GM12878 (cell line): ENCODE data around the gene ZNF618. TPM values are rescaled to one million over a fixed set of nuclear protein-coding genes. Genes with fewer than 3 reads are reported as not detected.

Experiments used
- ATAC-seq: fragments of 200-7000 bp; cut with Tn5 transposase; 3 replicates; pipeline ENCODE4 v1.9.1; 2020; ENCODE audit warnings: mild to moderate bottlenecking, moderate library complexity
- BruUV-seq: library from RNA; stranded (reverse); fragments of 400-500 nt; replicated peaks from 2 replicates; lab custom pipeline; 2021; lab: Mats Ljungman, UMichigan
- CTCF ChIA-PET: fragments of 300-600 bp; sonication (Branson Sonifier 250); formaldehyde crosslinking; extraction: SDS; loops from one replicate; lab custom pipeline; 2021; ENCODE audit warnings: inconsistent platforms; lab: Yijun Ruan, JAX
- POLR2A ChIA-PET: fragments of 350-600 bp; formaldehyde crosslinking; extraction: SDS; loops from one replicate; lab custom pipeline; 2021; ENCODE audit warnings: inconsistent platforms; lab: Charles Lee
- RAD21 ChIA-PET: fragments of 300-600 bp; sonication (Branson Sonifier 250); formaldehyde crosslinking; loops from one replicate; lab custom pipeline; 2023; ENCODE audit warnings: antibody characterized with exemption; ENCODE audit not compliant: unreplicated experiment; lab: Charles Lee
- SMC1A ChIA-PET: fragments of 300-600 bp; sonication (Branson Sonifier 250); formaldehyde crosslinking; loops from one replicate; lab custom pipeline; 2023; ENCODE audit not compliant: unreplicated experiment, uncharacterized antibody; lab: Charles Lee
- DNase-seq: peaks from one replicate; pipeline ENCODE4 v3.0.0-alpha.2; 2011; ENCODE audit warnings: low read depth, low spot score
- FAIRE-seq: peaks from 3 replicates; lab custom pipeline; 2011; peaks lifted over from hg19 to GRCh38; lab: Jason Lieb, UNC
- H2AFZ ChIP-seq: 2 replicates; pipeline ENCODE4 v1.6.0; 2011; ENCODE audit warnings: low read depth, low read length, control low read depth; ENCODE audit not compliant: control insufficient read depth
- H3K27ac ChIP-seq: 2 replicates; pipeline ENCODE4 v1.5.1; 2011; ENCODE audit warnings: control low read depth; ENCODE audit not compliant: control insufficient read depth, insufficient read depth
- H3K27me3 ChIP-seq, 2 experiments: replicated peaks in 1 of 2; 2 replicates each; pipeline versions ENCODE4 v1.6.0 to v1.6.1; 2011; ENCODE audit warnings: low read length in 1 of 2; ENCODE audit not compliant: control insufficient read depth in 2 of 2, insufficient read depth in 2 of 2
- H3K36me3 ChIP-seq, 2 experiments: 2 replicates each; pipeline ENCODE4 v1.5.1; 2011; ENCODE audit warnings: low read length in 1 of 2; ENCODE audit not compliant: control insufficient read depth in 2 of 2, insufficient read depth in 2 of 2
- H3K4me1 ChIP-seq: 2 replicates; pipeline ENCODE4 v1.6.1; 2011; ENCODE audit warnings: mild to moderate bottlenecking, low read length, moderate library complexity, mixed read lengths; ENCODE audit not compliant: control insufficient read depth, insufficient read depth
- H3K4me2 ChIP-seq: 2 replicates; pipeline ENCODE4 v1.6.0; 2011; ENCODE audit warnings: control low read depth; ENCODE audit not compliant: control insufficient read depth, insufficient read depth
- H3K4me3 ChIP-seq: fragments of 200-600 bp; sonication (generic); 2 replicates; pipeline ENCODE4 v1.5.1; 2016
- H3K79me2 ChIP-seq: 2 replicates; pipeline ENCODE4 v1.6.0; 2011; ENCODE audit warnings: low read length; ENCODE audit not compliant: control insufficient read depth, insufficient read depth
- H3K9ac ChIP-seq: 2 replicates; pipeline ENCODE4 v1.8.0; 2011; ENCODE audit warnings: low read length, control low read depth, mixed read lengths; ENCODE audit not compliant: control insufficient read depth, insufficient read depth
- H3K9me3 ChIP-seq: replicated peaks from 3 replicates; pipeline ENCODE4 v1.5.1; 2011; ENCODE audit warnings: mild to moderate bottlenecking, low read length; ENCODE audit not compliant: control insufficient read depth, insufficient read depth
- H4K20me1 ChIP-seq: 2 replicates; pipeline ENCODE4 v1.6.0; 2011; ENCODE audit not compliant: control insufficient read depth, insufficient read depth
- CUX1 ChIP-seq: IDR thresholded peaks from 2 replicates; pipeline ENCODE4 v1.6.1; 2012; ENCODE audit warnings: improper control_type of control experiment, low read depth, low read length; ENCODE audit not compliant: insufficient replicate concordance
- ELK1 ChIP-seq: IDR thresholded peaks from 2 replicates; pipeline ENCODE4 v1.6.1; 2012; ENCODE audit warnings: low read depth, low read length, improper control_type of control experiment
- NR2C1 ChIP-seq: fragments of 450-650 bp; IDR thresholded peaks from 2 replicates; pipeline ENCODE4 v1.6.1; 2017; ENCODE audit warnings: antibody characterized with exemption, mild to moderate bottlenecking, moderate library complexity
- PKNOX1 ChIP-seq: fragments of 450-650 bp; IDR thresholded peaks from 2 replicates; pipeline ENCODE4 v1.6.1; 2016; ENCODE audit warnings: mild to moderate bottlenecking
- WGBS: methylation state at CpG from one replicate; pipeline ENCODE4 v1.1.6; 2016; ENCODE audit warnings: low lambda C conversion rate; ENCODE audit not compliant: insufficient replicate concordance, insufficient coverage; ENCODE audit errors: missing lambda C conversion rate; 5-methylcytosine and 5-hydroxymethylcytosine counted together
- in situ Hi-C: fragments of 300-500 bp; cut with MboI; formaldehyde crosslinking; loops from 9 replicates; pipeline ENCODE4 v1.14.3; 2018; ENCODE audit warnings: mixed read lengths
- intact Hi-C: fragments of 100-400 bp; cut with micrococcal nuclease; formaldehyde crosslinking; loops from one replicate; pipeline ENCODE4 v1.14.2; 2022; ENCODE audit not compliant: unreplicated experiment
- polyA plus RNA-seq, 11 experiments: library from polyadenylated mRNA; depleted of rRNA in 4 of 11; unstranded in 6 of 11; stranded (reverse) in 5 of 11; fragments of >200 nt; fragmentation: Nextera tagmentation in 4 of 11; fragmentation: Illumina TruSeq in 1 of 11; extraction: Ambion mirVana in 4 of 11; extraction: Trizol in 1 of 11; gene quantifications; 1 replicate in 1 of 11; 2 replicates in 10 of 11; pipeline versions ENCODE4 v1.2.1 to v1.2.3, GENCODE V29; 2011 to 2016; ENCODE audit warnings: inconsistent platforms in 2 of 11, missing spikeins in 2 of 11, low read depth in 1 of 11
- total RNA-seq, 4 experiments: library from RNA; depleted of rRNA in 3 of 4; stranded (reverse); fragments of >200 nt in 3 of 4; fragmentation: Illumina TruSeq in 1 of 4; extraction: Trizol in 1 of 4; gene quantifications; 2 replicates each; pipeline versions ENCODE4 v1.2.1 to v1.2.3, GENCODE V29; 2013 to 2021
- TF ChIP-seq, protein P1 (sequence below): IDR thresholded peaks from 2 replicates; pipeline ENCODE4 v1.6.1; 2011; ENCODE audit warnings: borderline replicate concordance, low read depth, mild to moderate bottlenecking, moderate library complexity, low read length; ENCODE audit not compliant: insufficient read depth, poor library complexity, severe bottlenecking
- TF ChIP-seq, protein P2 (sequence below): fragments of 450-650 bp; IDR thresholded peaks from 2 replicates; pipeline ENCODE4 v1.6.1; 2016; ENCODE audit warnings: mild to moderate bottlenecking, moderate library complexity, borderline replicate concordance

Gene ZNF618
- total and polyA plus RNA-seq, 10 of the 15 experiments (the other 5 are each of a cell fraction or from before 2014, with no cell fraction given), result 0.01 to 0.24 (median 0.06) TPM; not detected in 2

DNA sequence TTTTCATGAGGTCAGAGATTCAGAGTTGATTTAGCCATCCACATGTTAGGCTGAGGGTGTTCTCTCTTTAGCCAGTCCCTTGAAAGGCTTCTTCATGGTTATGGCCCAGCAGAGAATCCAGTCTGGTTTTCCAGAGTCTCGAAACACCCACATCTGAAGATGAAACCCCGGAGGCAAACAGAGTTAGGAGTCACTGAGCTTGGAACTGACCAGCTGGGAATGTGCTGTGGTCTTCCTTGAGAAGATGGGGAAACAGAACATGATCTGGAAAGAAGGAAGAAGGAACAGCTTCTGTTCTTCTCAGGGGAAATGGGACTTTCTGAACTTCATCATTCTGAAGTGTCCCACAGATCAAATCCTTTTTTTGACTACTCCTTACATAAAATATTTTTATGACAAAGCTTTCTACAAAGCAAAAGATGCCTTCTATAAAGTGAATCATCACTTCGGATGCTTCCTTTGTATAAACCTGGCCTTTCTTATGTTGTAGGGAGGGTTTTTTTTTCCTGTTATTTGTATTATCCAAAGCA, 45.4 kb downstream of the ZNF618 start:
- H3K79me2 ChIP-seq, result no peaks in the 10 kb centered on the region
- TF ChIP-seq, protein P1, sequence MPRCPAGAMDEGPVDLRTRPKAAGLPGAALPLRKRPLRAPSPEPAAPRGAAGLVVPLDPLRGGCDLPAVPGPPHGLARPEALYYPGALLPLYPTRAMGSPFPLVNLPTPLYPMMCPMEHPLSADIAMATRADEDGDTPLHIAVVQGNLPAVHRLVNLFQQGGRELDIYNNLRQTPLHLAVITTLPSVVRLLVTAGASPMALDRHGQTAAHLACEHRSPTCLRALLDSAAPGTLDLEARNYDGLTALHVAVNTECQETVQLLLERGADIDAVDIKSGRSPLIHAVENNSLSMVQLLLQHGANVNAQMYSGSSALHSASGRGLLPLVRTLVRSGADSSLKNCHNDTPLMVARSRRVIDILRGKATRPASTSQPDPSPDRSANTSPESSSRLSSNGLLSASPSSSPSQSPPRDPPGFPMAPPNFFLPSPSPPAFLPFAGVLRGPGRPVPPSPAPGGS, result no peak
- TF ChIP-seq ELK1 (no peak), CUX1 (no peak), PKNOX1 (no peak), NR2C1 (no peak)
- TF ChIP-seq, protein P2, sequence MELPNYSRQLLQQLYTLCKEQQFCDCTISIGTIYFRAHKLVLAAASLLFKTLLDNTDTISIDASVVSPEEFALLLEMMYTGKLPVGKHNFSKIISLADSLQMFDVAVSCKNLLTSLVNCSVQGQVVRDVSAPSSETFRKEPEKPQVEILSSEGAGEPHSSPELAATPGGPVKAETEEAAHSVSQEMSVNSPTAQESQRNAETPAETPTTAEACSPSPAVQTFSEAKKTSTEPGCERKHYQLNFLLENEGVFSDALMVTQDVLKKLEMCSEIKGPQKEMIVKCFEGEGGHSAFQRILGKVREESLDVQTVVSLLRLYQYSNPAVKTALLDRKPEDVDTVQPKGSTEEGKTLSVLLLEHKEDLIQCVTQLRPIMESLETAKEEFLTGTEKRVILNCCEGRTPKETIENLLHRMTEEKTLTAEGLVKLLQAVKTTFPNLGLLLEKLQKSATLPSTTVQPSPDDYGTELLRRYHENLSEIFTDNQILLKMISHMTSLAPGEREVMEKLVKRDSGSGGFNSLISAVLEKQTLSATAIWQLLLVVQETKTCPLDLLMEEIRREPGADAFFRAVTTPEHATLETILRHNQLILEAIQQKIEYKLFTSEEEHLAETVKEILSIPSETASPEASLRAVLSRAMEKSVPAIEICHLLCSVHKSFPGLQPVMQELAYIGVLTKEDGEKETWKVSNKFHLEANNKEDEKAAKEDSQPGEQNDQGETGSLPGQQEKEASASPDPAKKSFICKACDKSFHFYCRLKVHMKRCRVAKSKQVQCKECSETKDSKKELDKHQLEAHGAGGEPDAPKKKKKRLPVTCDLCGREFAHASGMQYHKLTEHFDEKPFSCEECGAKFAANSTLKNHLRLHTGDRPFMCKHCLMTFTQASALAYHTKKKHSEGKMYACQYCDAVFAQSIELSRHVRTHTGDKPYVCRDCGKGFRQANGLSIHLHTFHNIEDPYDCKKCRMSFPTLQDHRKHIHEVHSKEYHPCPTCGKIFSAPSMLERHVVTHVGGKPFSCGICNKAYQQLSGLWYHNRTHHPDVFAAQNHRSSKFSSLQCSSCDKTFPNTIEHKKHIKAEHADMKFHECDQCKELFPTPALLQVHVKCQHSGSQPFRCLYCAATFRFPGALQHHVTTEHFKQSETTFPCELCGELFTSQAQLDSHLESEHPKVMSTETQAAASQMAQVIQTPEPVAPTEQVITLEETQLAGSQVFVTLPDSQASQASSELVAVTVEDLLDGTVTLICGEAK, result no peak

More for the DNA sequence above, 45.4 kb downstream of the ZNF618 start:
- RAD21 ChIA-PET, result no interaction called here
- POLR2A ChIA-PET, result no interaction called here
- CTCF ChIA-PET, result no interaction called here
- no peak overlapping the region for H3K27ac ChIP-seq
- no peaks in the 10 kb centered on the region for H3K27me3 ChIP-seq
- ATAC-seq (no peak), DNase-seq (no peak), FAIRE-seq (no peak)
- SMC1A ChIA-PET, result no interaction called here
- H2AFZ ChIP-seq, result no peak overlapping the region
- H3K9me3 ChIP-seq, result 0 out of 3 replicates have a peak, but pooled peaks cover 2% of the 10 kb centered on the region
- in situ Hi-C loops (no loop called here), intact Hi-C loops (no loop called here)
- no peaks in the 10 kb centered on the region for H4K20me1 ChIP-seq
- no TSS peak for BruUV-seq
- 17% methylated on average over 3 of the region's 3 CpGs for WGBS
- no peak overlapping the region for H3K9ac ChIP-seq
- H3K4me3 ChIP-seq, result no peak overlapping the region
- H3K4me1 ChIP-seq, result no peaks in the 10 kb centered on the region
- no peaks in the 10 kb centered on the region for H3K36me3 ChIP-seq
- no peak overlapping the region for H3K4me2 ChIP-seq
